Activated CD8-positive, alpha-beta memory T cell treated with anti-CD3 and anti-CD28 coated beads, Interleukin-2, amount 50 U/mL, for 48 hours (primary cell): ENCODE measurements around the gene ENTPD8.
"Not testable (repeated sequence)": the region's sequence is repeated elsewhere in the genome, so short reads cannot be mapped to it uniquely, and the experiment has no call there.

Source experiments
- DNase-seq: peaks from one replicate; pipeline ENCODE4 v3.0.0-alpha.2; 2020

ENTPD8 gene

DNA sequence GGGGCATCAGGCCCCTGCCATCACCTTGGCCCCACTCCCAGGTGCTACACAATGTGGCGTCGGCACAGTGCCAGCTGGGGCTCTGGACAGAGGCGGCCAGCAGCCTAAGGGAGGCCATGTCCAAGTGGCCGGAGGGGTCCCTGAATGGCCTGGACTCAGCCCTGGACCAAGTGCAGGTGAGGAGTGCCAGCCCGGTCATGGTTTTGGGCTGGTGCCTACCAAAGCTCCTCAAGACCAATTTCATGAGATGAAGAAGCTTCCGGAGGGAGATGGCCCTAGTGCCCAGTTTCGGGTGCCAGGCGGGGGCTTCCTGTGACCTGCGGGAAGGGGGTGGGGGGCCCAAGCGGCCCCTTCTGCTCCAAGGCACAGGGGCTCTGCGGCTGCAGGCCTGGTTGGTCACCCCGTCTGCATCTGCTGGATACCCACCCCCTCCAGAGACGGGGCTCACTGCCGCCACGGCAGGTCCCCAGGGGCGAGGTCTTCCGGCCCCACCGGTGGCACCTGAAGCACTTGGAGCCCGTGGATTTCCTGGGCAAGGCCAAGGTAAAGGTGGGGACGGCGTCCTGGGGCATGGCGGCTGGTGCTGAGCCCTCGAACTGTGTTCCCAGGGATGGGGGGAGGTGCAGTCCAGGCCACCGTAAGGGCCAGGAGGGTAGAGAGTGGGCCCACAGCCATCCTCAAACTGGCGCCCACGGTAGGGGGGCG lies 12.2 kb downstream of the ENTPD8 start:
- DNase-seq: no peak

GRCh38 chr9:137428311-137428630 lies 12.9 kb downstream of the ENTPD8 start:
- DNase-seq: no peak

- DNase-seq: no peak
These were observed 13.5 kb downstream of the ENTPD8 start for GRCh38 chr9:137427454-137428310.

DNA sequence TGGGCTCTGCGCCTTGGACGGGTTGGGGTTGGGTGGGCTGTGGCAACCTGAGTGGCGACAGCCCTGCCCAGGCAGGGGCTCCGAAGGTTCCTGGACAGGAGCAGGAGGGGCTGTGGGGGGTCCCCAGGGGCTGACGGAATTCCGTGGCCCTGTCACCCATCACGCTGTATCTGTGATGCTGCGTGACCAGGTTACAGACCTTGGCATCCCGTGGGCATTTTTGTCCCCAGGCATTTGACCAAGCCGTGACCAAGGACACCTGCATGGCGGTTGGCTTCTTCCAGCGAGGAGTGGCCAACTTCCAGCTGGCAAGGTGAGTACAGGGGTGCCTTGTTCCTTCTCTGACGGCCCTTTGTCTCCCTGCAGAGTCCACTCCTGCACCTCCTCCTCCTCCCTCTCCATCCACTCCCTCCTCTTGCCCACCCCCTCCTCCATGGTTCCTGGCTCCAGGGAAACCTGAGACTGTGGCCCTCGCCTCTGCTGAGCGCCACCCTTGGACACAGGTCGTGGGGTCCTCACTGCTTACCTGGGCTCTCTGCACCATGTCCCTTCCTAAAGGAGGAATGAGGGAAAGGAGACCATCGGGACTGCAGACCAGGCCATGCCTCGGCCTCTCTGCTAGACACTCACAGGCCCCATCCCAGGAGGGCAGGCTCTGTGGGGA lies 15.0 kb downstream of the ENTPD8 start:
- DNase-seq: no peak

GRCh38 chr9:137423514-137424291 lies 17.5 kb downstream of the ENTPD8 start:
- DNase-seq: no peak

DNA sequence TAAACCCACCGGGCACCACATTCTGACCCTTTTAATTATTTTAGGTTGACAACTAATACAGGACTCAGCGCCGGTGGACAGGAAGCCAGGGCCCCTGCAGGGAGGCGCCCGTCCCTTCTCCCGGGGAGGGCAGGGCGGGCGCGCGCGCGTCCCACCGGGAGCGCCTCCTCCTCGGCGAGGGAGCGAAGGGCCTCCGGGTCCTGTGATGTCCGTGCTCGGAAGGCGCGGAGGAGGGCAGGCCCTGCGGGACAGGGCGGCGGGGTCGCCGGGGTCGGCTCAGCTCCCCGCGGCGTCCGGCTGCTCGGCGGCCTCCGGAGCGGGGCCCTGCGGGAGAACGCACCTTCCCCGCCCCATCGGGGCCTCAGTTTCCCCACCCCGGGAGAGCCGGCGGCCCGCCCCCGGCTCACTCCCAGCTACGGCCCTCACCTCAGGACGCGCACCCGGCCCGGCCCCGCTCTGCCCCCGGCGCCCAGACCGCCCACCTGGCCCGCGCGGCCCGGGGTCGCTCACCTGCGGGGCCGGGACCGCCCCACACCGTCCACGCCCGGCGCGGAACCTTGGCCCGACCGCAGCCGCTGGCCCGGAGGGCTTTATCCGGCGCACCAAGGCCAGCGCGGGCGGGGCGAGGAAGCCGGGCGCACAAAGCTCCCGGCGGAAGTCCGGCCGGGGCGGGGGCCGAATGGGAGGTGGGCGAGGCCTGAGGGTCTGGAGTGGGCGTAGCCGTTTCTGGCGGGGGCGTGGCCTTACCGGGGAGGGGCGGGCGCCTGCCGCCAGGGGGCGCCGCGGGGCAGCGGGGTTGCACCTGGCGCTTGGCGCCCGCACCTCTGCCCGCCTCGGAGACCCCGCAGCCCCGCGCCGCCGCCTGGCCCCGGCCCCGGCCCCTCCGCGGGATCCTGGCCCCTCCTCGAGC lies 18.3 kb downstream of the ENTPD8 start, which contains the start of the genes EXD3 and NOXA1:
Gene EXD3, minus strand, starts transcription at position 559 of the 910 bp plus-strand sequence. CDS start 27,805 bp downstream, outside the sequence.
Gene NOXA1, plus strand, starts transcription at position 790 of the 910 bp plus-strand sequence. CDS start 137 bp downstream, outside the sequence.
- peak; percentile 99 for DNase-seq

GRCh38 chr9:137421838-137422603 lies 19.1 kb downstream of the ENTPD8 start:
- no peak for DNase-seq

DNA sequence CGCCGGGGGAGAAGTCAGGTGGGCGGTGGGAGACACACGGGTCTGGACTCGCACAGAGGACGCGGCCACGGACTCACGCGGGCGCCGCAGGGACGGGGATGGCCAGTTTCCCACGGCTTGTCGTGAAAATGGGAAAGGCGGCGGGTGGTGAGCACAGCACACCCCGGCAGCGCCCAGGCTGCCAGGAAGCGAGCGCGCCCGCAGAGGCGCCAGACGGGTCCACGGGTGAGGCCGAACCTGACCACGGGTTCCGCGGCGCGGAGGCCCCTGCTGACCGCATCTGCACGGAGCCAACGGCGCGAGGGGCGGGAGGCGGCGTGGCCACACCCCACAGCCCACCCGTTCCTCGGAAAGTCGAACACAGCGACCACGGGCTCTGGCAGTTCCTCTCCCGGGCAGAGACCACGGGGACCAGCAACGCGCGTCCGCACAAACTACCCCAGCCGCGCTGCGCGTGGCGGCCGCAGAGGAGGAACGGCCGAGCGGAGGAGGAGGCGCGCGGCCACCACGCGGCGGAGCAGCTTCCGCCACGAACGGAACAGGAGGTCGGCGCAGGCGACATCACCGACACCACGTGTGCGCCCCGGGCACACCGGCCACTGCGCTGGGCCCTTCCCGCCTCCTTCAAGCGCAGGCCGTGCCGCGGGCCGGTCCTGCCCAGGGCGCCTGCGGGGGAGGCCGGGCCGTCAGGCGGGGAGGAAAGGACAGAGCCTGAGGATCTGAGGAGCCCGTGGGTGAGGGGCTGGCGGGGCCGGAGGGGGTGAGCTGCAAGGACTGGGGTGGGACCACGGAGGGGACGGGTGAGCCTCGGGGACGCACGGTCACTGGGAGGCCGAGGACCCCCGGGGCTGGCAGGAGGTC lies 23.8 kb downstream of the ENTPD8 start:
- DNase-seq: no peak

DNA sequence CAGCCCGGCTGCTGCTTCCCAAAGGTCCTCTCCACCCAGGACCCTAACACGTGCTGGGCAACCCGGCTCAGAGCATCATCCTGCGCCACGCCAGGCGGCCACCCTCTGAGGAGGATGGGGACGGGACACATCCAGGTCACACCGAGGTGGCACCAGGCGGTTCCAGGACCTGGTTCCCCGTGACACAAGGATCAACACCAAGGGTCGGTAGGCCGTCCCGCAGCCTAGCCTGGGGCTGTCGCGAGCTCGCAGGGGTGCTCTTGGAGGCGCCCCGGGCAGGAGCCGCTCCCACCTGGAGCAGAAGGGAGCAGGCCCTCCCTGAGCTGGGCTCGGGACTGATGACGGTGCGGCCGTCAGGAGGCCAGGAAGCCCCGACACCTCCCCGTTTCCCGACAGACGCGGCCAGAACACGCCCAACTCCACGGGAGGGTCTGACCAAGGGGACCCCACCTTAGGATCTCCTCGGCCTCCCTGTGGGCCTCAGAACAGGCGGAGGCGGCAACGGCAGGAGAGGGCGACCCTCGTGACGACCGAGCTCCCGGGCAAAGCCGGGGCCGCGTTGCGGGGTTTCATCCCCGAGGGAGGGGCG lies 24.5 kb downstream of the ENTPD8 start:
- DNase-seq: no peak

DNA sequence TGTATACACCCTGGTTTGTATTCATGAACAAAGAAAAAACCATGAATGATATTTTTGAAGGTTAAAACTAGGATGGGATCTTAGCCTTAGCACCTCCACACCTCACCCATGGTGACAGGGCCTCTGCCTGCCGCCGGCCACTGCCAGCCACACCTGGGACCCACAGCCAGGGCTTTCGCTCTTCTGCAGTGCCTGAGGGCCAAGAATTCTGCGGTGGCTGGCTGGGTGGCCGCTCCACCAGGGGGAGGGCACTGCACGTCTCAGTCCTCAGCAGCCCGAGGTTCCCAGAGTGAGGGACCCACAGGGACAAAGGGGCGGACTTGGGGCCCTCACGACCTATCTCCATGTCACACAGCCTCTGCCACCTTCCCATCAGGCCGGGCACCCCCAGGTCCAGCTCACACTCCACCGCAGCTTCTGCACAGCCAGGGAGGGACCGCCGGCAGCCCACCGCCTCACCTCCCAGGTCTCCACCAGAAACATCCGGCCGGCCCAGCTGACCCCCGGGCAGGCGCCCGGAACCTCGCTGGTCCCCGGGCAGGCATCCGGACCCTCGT lies 25.1 kb downstream of the ENTPD8 start:
- DNase-seq: no peak

DNA sequence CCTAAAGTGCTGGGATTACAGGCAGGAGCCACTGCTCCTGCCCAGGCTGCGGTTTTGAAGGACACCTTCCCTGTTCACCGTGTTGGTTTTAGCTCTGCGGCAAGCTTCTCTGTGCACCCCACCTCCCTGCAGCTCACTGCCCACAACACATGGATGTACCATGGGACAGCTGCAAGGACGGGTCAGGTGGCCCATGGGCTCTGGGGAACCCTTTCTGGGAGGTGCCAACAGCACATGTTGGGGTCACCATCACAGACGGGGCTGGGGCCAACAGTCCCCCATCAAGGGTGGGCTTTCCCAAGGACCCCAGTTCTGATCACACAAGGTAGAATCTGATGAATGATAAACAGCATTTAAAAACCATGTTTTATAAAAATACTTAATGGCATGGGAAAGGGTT lies 25.7 kb downstream of the ENTPD8 start:
- no peak for DNase-seq

GRCh38 chr9:137412431-137412830 lies 28.7 kb downstream of the ENTPD8 start:
- no peak for DNase-seq

DNA sequence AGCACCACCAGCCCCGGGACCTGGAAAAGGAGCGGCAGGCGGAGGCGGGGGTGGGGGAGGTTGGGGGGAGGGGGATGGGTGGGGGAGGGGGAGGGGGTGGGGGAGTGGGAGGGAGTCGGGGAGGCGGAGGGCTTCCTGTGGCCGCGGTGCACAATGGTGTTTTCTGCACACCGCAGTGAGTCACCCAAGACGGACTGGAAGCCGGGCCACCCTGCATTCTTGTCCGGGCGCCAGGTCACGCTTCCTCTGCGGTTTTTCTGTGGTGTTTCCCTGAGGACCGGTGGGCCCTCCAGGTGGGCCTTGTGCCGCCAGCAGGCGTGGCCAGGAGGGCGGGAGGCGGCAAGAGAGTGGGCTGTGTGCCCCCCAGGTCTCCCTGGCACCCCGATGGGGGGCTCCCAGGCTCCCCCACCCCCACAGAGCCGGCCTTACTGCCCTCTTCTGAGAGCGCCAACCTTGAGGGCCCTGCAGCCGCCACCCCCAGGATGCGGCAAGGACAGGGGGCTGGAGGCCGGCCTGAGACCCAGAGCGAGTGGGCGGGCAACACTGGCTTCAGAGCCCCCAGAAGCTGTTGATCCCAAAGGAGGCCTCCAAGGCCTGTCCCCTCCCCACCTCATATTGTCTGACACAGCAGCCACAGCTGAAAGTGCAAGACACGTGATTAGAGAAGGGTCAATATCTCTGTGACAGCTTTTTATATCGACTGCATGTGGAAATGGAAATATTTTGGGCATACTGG lies 29.3 kb downstream of the ENTPD8 start:
- DNase-seq: peak; percentile 76

GRCh38 chr9:137411260-137411644 lies 29.9 kb downstream of the ENTPD8 start:
- no peak for DNase-seq

DNA sequence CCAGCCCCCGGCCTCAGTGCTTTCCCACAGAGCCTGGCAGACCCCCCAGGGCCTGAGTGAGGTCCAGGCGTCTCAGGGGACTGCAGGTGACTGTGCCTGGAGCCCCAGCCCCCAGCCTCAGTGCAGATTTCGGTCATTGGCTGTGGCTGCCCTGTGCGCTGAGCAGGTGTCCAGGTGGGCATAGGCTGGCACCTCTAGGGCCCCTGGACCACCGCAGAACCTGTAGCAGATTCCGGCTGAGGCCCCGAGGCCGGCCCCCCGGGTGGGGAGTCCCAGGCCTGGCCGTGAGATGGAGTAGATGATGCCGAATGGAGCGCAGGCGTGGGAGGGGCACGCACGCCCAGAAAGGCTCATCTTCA lies 30.3 kb downstream of the ENTPD8 start:
- no peak for DNase-seq

DNA sequence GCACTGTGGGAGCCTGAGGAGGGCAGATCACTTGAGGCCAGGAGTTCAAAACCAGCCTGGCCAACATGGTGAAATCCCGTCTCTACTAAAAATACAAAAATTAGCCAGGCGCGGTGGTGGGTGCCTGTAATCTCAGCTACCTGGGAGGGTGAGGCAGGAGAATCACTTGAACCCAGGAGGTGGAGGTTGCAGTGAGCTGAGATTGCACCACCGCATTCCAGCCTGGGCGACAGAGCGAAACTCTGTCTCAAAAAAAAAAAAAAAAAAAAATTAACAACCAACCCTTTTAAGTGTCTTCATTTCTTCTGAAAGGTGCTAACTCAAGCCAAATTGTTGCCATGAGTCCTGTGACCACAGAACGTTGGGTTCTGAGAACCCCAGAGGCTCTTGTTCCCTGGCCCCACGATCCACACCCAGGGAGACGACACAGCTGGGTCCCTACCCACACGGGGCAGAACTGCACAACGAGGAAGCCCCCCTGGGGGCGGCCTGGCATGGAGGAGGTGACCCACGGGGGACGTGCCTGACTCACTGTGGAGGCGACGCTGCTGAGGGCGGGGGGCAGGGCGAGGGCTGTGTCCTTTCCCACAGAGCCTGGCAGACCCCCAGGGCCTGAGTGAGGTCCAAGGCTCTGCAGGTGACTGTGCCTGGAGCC lies 30.8 kb downstream of the ENTPD8 start:
- DNase-seq: not testable (repeated sequence)

DNA sequence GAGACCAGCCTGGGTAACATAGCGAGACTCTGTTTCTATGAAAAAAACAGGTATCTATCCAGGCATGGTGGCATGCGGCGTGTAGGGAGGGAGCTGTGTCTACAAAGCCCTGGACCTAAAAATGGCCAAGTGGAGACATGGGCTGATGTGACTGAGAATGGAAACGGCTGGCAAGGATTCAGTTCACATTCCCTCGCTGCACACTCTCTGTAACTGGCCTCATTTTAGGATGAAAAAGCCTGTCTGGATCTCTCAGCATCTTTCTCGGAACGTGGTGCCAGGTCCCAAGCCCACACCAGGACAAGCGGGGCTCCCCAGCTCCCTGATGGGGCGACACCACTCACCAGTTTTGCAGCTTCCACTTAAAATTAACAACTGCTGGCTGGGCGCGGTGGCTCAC lies 31.6 kb downstream of the ENTPD8 start:
- no peak for DNase-seq
